PC-3 (cell line): ENCODE measurements around the gene KCNC2.

ENCODE experiments used
- EZH2 ChIP-seq: fragments of 300-600 bp; sonication (generic); IDR thresholded peaks from one replicate; pipeline ENCODE4 v1.6.1; 2017; ENCODE audit warnings: antibody characterized with exemption, mild to moderate bottlenecking, low read length; ENCODE audit not compliant: unreplicated experiment
- EZH2phosphoT487 ChIP-seq: fragments of 300-600 bp; sonication (generic); IDR thresholded peaks from 2 replicates; pipeline ENCODE4 v1.6.1; 2018; ENCODE audit warnings: mild to moderate bottlenecking, antibody characterized with exemption, low read length, borderline replicate concordance
- TF ChIP-seq, protein P1 (sequence below): fragments of 300-600 bp; sonication (generic); conservative IDR thresholded peaks from 2 replicates; pipeline ENCODE4 v1.5.1; 2017; ENCODE audit warnings: antibody characterized with exemption, low read depth, mild to moderate bottlenecking, low read length

DNA sequence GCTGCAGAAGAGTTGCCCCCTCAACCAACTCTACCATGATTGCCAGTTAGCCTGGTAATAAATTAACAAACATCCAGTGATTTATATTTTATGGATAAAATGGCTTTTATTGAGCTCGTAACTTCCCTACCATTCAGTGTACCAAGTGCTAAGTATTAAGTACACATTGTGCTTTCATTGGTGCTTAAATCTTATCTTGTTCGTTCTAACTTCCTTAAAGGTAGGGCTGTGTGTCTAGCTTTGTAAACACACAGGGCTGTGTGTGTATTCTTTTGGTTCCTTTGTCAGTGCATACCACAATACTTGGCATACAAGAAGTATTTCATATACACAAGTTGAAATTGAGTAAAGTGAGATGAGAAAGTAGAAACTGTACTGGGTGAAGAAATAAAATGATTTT, 80.4 kb downstream of the KCNC2 start:
- no peak for TF ChIP-seq EZH2
- TF ChIP-seq, protein P1, sequence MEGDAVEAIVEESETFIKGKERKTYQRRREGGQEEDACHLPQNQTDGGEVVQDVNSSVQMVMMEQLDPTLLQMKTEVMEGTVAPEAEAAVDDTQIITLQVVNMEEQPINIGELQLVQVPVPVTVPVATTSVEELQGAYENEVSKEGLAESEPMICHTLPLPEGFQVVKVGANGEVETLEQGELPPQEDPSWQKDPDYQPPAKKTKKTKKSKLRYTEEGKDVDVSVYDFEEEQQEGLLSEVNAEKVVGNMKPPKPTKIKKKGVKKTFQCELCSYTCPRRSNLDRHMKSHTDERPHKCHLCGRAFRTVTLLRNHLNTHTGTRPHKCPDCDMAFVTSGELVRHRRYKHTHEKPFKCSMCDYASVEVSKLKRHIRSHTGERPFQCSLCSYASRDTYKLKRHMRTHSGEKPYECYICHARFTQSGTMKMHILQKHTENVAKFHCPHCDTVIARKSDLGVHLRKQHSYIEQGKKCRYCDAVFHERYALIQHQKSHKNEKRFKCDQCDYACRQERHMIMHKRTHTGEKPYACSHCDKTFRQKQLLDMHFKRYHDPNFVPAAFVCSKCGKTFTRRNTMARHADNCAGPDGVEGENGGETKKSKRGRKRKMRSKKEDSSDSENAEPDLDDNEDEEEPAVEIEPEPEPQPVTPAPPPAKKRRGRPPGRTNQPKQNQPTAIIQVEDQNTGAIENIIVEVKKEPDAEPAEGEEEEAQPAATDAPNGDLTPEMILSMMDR, result no peak
- TF ChIP-seq EZH2phosphoT487, result no peak
